Activated T-cell treated with anti-CD3 and anti-CD28 coated beads for 48 hours (primary cell): ENCODE measurements around the gene KCNK2.

Experiments
- DNase-seq: peaks from one replicate; pipeline ENCODE4 v3.0.0-alpha.2; 2020; ENCODE audit warnings: low read depth

Gene KCNK2

DNA sequence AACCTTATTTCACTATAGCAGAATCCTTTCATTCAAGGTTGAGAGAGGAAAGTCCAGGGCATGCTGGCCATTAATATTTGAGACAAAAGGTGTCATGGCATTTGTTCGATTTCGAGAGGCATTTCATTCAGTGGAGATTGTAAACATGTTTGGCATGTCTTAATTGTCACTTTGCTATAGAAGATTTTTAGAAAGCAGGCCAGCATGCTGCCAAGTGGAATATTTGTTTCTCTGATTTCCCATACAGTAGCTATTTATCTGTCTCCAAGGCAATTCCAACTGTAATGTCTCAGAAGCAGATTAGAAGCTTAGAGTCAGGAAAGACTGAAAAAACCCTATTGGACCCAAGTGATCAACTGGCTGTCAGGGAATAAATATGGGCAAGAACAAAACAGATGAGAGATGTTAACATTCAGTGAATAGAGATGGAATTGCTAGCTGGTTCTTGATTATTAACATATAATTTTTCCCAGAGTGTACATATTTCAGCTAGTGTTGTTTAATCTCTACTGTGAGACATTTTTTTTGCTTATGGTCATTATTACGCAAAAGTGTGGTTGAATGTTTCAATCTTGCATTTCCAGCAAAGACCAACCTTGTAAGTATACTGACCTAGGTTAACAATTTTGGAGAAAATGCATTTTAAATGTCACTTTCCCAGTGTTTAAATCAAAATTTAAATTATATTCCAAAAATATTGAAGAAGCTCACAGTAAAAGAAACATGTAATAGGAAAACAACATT, 174.6 kb downstream of the KCNK2 start:
- no peak for DNase-seq

DNA sequence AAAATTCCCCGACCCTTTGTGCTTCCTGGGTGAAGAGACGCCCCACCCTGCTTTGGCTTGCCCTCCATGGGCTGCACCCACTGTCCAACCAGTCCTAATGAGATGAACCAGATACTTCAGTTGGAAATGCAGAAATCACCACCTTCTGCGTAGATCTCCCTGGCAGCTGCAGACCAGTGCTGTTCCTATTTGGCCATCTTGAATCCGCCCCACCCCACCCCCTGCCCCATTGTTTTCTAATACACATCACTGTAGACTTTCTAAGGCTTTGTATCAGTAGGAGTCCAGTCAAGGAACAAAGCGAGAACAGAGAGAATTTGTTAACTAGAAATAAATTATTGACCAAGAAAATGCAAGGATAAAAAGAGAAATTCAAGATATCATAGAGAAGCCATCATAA, 178.2 kb downstream of the KCNK2 start:
- DNase-seq, result no peak

DNA sequence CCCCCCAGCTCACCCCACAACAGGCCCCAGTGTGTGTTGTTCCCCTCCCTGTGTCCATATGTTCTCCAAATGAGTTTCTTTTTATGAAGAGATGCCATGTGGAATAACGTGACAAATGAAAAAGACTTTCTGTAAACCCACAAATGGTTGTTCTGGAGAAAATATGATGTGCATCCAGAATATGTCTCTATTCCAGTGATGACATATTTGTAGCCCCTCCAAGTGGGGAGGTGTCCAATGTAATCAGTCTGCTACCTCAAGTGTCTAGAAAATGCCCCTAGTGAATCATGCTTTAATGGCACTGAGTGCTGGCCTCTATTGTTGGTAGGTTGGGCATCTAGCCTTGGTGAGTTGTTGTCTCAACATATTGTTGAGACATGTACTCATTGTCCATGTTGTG, 179.6 kb downstream of the KCNK2 start:
- no peak for DNase-seq

DNA sequence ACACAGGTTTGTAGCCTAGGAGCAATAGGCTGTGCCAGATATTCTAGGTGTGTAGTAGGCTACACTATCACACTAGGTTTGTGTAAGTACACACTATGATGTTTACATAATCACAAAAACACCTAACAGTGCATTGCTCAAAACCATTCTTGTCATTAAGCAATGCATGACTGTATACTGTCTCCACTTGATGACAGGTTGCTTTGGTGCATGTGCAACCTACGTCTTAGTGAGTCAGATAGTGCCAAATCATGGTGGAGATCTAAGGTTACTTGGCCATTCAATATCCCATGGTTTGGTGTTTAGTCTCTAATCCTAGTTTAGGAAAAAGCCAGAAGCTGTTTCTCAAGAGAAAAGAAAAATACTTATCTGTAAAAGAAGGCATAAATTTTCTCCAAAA, 181.1 kb downstream of the KCNK2 start:
- no peak for DNase-seq

DNA sequence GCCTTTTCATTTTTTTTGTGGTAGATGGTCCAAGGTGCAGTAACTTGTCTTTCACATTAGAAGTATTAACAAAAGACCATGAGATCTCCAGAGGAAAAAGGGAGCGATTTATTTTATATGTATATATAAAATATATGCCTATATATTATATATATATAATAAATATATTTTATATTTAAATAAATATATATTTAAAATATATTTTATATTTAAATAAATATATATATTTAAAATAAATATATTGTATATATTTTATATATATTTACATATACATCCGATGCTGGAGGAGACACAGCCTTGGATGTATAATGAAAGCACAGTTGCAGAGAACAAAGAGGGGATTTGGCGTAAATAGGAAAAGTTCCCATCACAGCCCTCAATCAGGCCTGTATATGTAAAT, 182.1 kb downstream of the KCNK2 start:
- DNase-seq, result no peak

DNA sequence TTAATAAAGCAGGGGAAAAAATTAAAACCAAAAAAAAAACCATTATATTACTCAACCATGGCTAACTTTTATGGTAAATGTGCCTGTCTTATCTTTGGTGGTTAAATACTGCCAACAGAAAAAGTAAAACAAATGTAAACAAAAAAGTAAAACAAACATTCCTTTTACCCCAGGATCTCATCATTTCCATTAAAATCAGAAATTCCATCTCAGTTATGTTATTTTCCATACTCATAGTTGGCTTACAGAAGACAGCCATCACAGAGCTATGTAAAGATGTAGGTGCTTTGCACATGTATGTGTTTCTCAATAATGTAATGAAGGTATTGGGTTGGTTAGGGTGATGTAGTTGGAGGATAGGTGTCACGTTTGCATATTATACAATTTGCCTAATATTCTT, 185.0 kb downstream of the KCNK2 start:
- no peak for DNase-seq

DNA sequence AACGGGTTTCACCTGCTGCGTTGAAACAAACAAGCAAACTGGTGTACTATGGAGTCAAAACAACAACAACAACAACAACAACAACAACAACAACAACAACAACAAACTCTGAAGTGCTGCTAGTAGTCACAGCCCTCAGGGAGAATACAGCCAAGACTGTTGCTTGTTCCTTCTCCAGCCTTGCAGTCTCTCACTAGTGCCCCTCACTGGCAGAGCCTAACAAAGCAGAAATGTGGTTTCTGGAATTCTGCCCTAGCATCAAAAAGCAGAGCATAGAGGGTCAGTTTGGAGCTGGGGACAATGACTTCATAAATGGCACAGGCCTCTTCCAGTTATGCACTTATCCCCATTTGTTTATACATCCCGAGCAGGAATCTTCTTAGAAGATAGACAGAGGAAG, 187.4 kb downstream of the KCNK2 start:
- DNase-seq, result no peak

DNA sequence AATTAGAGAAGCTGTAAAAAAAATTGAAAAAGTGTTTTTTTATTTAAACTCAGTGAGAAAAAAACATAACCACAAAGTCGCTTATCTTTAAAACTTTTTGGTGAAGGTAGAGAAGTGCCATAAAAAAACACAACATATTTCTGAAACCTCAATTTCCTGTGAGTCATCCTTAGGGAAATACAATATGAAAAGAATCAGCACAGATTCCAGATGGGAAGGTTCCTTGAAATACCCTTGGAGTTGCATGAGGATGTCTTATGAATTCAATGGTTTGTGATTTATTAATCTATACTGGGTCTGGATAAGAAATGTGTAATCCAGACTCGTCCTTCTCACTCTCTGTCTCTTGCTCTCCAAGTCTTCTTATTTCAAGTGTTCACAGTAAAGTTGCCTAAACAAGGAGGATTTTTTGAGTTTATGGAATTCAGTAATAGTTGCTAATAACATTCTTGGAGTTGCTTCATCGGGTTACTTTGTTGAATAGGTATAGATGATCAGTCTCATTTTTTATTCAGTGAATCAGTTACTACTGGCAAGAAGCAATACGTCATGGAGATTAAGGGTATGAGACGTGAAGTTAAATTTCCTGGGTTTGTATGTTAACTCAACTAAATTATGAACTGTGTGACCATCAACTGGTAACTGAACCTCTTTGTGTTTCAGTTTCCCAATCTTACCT, 191.4 kb downstream of the KCNK2 start:
- no peak for DNase-seq

DNA sequence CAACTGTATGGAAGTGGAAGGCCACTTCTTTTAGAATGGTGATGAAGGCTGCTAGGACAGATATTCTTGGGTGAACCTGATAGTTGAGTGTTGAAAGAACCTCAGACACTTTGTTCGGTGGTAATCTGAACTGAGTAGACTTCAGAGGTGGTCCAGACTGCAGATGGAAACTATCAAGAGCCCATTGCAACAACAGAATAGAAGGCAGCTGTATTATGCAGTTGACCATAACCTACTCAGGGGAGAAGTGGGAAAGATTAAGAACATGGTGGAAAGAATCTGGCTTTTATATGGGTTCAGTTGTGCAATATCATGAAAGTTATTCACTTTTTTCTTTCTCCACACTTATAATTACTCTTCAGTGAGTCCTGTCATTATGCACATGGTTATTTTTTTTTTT, 194.0 kb downstream of the KCNK2 start:
- no peak for DNase-seq

DNA sequence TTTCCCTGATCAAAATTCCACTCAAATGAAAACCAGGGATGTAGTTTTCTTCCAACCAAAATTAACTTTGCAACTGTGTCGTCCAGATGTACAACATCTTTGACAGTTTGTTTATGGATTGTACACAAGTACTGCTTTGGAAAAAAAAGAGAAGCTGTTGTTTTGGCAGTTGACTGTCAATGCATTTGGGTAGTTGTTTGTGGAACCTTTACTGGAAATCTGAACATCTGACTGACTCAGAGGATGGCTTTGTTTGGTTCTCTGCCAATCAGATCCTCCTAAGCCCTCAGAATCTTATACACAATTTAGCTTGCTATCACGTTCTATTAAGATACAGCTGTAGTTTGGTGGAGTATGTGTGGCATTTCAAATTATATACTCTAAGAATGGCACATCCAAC, 195.0 kb downstream of the KCNK2 start:
- no peak for DNase-seq

DNA sequence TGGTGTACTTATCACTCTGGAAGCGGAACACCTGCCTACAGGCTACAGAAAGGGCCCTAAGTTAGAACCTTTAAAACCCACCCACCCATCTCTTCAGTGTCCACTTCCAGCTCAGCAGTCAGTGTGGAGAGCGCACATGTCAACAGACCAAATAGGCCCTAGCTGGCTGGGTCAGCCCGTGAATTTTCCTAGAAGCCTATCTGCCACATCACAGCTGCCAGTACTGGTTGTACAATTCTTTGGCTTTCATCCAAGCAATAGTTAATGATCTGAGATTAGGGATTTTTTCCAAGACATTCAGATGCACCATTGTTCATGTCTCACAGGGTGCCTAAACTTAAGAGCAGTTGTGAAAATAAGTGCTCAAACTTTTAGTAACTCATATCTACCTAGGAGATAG, 197.1 kb downstream of the KCNK2 start:
- DNase-seq, result no peak

DNA sequence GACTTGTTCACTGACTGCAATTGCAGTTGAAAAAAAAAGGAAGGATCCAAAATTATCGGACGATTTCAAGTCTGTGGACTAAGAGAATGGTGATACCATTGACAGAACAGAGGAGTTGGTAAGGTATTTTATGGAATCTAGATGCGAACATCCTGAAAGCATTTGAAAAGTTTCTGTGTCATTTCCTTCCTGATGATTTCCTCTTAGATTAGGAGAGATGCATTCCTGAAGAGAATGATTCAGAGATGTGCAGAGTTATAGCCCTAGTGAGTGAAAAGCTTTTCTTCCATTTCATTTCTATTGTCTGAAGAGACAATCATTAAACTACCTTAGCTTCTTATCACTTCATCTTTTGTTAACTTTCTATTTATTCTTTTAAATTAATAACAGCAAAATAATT, 200.0 kb downstream of the KCNK2 start:
- DNase-seq, result no peak

DNA sequence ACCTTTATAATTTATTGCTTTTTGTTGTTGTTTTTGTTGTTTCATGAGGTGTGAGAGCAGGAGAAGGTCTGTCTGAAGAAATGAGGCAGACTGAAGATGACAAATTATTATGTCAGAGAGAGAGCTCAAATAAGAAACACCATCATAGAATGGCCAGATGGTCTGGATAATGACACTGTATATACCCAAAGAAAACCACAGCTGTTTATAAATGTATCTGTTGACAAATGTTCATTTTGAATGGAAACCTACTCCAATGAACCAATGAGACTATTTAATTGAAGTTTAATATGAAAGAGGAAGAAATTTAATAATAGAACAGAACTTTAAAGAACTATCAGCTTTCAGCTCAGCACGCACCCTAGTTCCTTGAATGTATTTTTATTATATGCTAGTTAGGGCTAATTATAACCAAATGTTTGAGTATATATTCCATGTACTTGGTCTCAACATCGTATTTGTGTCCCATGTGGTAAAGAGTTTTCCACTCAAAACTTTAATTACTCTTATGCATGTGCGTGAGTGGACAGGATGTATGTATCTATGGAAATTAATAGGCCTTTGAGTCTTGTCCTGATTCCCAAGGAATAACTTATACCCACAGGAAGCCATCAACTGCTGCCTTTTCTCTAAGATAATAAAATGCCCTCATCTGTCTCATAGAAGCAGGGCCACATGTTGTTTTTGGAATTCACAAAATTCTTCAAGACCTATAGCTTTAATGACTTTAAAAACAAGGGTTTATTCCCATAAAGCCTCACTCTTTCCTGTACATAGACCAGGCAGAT, 202.7 kb downstream of the KCNK2 start:
- no peak for DNase-seq
